Activated naive CD4-positive, alpha-beta T cell treated with anti-CD3 and anti-CD28 coated beads, Interleukin-2, amount 50 U/mL, for 24 hours (primary cell): ENCODE measurements around the gene SURF2.
"Not testable (repeated sequence)": the region's sequence is repeated elsewhere in the genome, so short reads cannot be mapped to it uniquely, and the experiment has no call there.

ENCODE experiments used
- H3K27ac Mint-ChIP-seq: one replicate; pipeline ENCODE4 v1.8.0; 2021; ENCODE audit warnings: mild to moderate bottlenecking, mixed read lengths
- H3K27me3 Mint-ChIP-seq: one replicate; pipeline ENCODE4 v1.8.0; 2021; ENCODE audit warnings: mixed read lengths
- H3K36me3 Mint-ChIP-seq: one replicate; pipeline ENCODE4 v1.8.0; 2021; ENCODE audit warnings: mixed read lengths
- H3K4me1 Mint-ChIP-seq: one replicate; pipeline ENCODE4 v1.8.0; 2021; ENCODE audit warnings: mixed read lengths
- H3K4me3 Mint-ChIP-seq: one replicate; pipeline ENCODE4 v1.8.0; 2021; ENCODE audit warnings: mild to moderate bottlenecking, mixed read lengths
- H3K9me3 Mint-ChIP-seq: one replicate; pipeline ENCODE4 v1.8.0; 2021; ENCODE audit warnings: mixed read lengths

Gene SURF2

DNA sequence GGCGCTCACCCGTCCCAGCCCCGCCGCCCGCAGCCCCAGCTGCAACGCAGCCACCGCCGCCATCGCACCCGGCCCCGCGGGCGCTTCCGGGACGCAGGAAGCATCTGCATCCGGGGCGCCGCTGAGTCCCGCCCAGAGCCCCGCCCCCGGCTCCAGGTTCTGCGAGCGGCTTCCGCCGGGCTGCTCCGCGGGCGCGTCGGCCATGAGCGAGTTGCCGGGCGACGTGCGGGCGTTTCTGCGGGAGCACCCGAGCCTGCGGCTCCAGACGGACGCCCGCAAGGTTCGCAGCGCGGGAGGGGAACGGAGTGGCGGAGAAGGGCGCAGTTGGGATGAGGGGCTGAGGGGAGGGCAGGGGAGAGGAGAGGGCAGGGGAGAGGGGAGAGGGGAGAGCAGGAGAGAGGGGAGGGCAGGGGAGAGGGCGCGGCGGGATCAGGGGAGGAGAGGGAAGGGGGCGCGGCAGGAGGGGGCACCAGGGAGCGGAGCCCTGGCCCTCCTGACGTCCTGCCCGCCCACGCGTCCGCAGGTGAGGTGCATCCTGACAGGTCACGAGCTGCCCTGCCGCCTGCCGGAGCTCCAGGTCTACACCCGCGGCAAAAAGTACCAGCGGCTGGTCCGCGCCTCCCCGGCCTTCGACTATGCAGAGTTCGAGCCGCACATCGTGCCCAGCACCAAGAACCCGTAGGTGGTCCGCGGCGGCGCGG, at the start of gene SURF2, which contains the start of gene SURF1:
SURF2 (plus strand) TSS at position 160 of the 701 bp plus-strand sequence; CDS start at position 203, 43 bp downstream.
SURF1 (minus strand) TSS at position 97 of the 701 bp plus-strand sequence; CDS start at position 63, 34 bp downstream.
- Mint-ChIP-seq H3K27ac (peak within 1 kb of the TSS; percentile 72), H3K27me3 (no peaks in the 10 kb centered on the region), H3K4me1 (peaks cover 53% of the 10 kb centered on the region), H3K36me3 (peaks cover 8% of the 10 kb centered on the region), H3K9me3 (no peaks in the 10 kb centered on the region), H3K4me3 (peak within 1 kb of the TSS; percentile 89)

DNA sequence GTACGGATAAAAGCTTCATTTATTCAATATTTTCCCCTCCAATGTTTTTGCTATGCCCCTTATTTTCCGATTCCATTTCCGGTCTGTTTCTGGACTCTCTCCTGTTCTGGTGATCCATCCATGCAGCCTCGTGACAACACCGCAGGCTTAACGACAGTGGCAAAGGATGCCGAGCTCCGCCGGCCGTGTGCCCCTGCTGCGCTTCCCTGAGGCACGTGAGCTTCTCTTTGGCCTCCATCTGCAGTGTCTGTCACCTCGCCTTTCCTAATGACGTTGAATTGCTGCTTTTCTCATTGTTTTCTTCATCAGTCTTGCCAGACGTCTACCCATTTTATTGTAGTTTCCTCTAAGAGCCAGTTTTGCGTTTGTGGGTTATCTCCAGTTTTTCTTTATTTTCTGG, 49.0 kb upstream of the SURF2 start:
- H3K36me3 Mint-ChIP-seq = peaks cover 3% of the 10 kb centered on the region
- no peaks in the 10 kb centered on the region for H3K4me1 Mint-ChIP-seq
- H3K9me3 Mint-ChIP-seq = no peaks in the 10 kb centered on the region
- H3K4me3 Mint-ChIP-seq = no peak overlapping the region
- peaks cover 8% of the 10 kb centered on the region for H3K27me3 Mint-ChIP-seq
- H3K27ac Mint-ChIP-seq = no peak overlapping the region

DNA sequence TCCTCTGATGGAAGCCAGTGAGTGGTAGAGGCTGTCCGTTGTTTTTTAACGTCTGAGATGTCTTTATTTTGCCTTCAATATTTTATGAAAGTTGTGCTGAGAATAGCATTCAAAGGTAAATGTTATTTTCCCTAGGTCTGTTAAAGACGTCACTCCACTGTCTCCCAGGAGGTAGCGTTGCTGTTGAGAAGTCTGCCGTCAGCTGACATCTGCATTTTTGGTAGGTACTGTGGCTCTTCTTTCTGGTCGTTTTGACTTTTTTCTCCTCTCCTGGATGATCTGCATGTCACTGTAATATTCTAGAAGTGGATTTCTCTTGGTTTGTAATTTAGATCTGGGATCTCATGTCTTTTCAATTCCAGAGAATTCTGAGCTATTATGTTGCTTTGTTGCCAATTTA, 46.7 kb upstream of the SURF2 start:
- Mint-ChIP-seq H3K27me3 (peaks cover 8% of the 10 kb centered on the region), H3K27ac (no peak overlapping the region), H3K9me3 (no peaks in the 10 kb centered on the region), H3K36me3 (peaks cover 3% of the 10 kb centered on the region), H3K4me1 (no peaks in the 10 kb centered on the region), H3K4me3 (no peak overlapping the region)

DNA sequence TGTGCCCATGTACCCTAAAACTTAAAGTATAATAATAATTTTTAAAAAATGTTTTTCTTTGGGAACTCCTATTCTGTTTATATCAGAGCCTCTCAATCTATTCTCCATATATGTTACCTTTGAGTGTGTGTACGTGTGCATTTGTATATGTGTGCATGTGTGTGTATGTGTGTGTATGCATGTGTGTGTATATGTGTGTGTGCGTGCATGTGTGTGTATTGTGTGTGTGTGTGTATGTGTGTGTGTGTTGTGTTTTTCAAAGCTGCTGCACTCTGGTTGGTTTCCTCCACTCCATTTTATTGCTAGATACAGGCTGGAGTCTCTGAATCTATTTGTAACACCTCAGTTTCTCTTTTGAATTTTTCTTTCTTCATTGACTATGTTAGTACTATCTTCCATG, 40.4 kb upstream of the SURF2 start:
- H3K4me1 Mint-ChIP-seq = no peaks in the 10 kb centered on the region
- H3K9me3 Mint-ChIP-seq = no peaks in the 10 kb centered on the region
- H3K27me3 Mint-ChIP-seq = no peaks in the 10 kb centered on the region
- H3K36me3 Mint-ChIP-seq = no peaks in the 10 kb centered on the region
- H3K27ac Mint-ChIP-seq = no peak overlapping the region
- H3K4me3 Mint-ChIP-seq = no peak overlapping the region

DNA sequence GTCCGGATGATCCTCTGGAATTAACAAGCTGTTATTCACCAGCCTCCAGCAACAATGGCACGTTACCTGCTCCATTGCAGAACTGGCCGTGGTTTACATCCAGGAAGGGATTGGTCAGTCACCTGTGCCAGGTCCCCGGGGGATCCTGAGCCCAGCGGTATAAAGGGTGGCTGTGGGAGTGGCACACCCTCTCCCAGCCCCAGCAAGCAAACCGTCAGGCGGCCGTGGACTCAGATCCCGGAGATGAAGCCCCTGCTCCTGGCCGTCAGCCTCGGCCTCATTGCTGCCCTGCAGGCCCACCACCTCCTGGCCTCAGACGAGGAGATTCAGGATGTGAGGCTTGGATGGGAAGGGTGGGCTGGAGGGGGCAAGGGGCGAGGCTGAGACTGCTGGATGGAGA, 38.8 kb upstream of the SURF2 start:
- H3K36me3 Mint-ChIP-seq, H3K27ac Mint-ChIP-seq, H3K9me3 Mint-ChIP-seq, H3K4me1 Mint-ChIP-seq, H3K4me3 Mint-ChIP-seq, H3K27me3 Mint-ChIP-seq: not testable (repeated sequence)

DNA sequence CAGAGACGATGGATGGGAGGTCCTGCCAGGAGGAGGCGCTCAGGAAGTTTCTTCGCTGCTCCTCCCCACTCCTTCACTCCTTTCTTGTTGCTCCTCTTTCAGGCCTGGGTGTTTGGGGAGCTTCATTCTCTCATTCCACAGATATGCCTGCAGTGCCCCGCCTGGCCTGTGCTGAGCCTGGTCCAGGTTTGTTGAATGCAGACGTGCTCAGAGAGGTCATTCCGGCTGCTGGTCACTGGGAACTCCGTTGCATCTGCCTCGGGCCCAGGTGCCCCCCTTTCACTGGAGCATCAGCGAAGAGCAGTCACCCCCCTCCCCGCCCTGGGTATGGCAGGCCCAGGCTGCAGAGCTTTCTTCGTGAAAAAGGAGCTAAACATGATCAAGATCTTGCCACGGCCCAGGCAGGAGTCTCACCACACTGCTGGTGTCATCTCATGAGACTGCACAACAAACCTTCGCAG, 35.9 kb upstream of the SURF2 start:
- H3K27me3 Mint-ChIP-seq = no peaks in the 10 kb centered on the region
- no peaks in the 10 kb centered on the region for H3K36me3 Mint-ChIP-seq
- H3K4me3 Mint-ChIP-seq = no peak overlapping the region
- H3K4me1 Mint-ChIP-seq = no peaks in the 10 kb centered on the region
- H3K9me3 Mint-ChIP-seq = no peaks in the 10 kb centered on the region
- H3K27ac Mint-ChIP-seq = no peak overlapping the region

DNA sequence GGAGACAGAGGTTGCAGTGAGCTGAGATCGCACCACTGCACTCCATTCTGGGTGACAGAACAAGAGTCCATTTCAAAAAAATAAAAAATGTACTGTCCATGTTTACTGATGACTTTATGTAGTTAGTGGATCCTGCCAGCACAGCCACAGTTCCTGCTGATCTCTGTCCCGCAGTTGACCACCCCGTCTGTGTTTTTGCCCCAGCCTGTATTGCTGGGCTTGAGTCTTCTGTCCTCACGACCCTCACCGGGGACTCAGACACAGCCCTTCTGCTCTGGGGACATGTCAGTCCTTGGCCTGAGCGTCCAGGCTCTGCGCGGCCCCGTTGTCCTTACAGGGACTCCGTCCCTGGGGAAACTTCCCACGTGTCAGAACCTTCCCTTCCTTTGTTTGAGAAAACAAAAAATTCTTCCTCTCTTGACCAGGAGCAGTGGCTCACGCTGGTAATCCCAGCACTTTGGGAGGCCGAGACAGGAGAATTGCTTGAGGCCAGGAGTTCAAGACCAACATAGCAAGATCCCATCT, 34.9 kb upstream of the SURF2 start:
- no peaks in the 10 kb centered on the region for H3K4me1 Mint-ChIP-seq
- no peaks in the 10 kb centered on the region for H3K36me3 Mint-ChIP-seq
- no peak overlapping the region for H3K27ac Mint-ChIP-seq
- H3K27me3 Mint-ChIP-seq = no peaks in the 10 kb centered on the region
- no peak overlapping the region for H3K4me3 Mint-ChIP-seq
- H3K9me3 Mint-ChIP-seq = no peaks in the 10 kb centered on the region

DNA sequence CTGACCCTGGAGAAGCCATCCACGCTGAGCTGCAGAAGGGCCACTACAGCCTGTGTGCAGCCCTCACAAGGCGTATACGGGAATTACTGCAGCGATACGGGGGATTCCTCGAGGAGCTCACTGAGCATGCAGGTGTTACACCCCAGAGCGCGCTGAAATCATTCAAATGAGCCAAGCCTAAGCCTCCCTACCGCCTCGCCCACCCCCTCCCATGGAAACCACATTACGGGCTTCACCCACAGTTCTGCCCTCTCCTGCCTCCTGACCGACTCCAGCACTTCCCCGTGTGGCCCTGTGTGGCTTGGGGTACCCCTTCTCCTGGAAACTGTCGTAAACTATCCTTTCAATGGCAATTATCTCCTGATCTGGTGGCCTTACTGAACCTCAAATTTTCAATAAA, 33.6 kb upstream of the SURF2 start:
- H3K4me1 Mint-ChIP-seq = no peaks in the 10 kb centered on the region
- no peaks in the 10 kb centered on the region for H3K36me3 Mint-ChIP-seq
- no peaks in the 10 kb centered on the region for H3K9me3 Mint-ChIP-seq
- H3K27me3 Mint-ChIP-seq = no peaks in the 10 kb centered on the region
- no peak overlapping the region for H3K27ac Mint-ChIP-seq
- no peak overlapping the region for H3K4me3 Mint-ChIP-seq

DNA sequence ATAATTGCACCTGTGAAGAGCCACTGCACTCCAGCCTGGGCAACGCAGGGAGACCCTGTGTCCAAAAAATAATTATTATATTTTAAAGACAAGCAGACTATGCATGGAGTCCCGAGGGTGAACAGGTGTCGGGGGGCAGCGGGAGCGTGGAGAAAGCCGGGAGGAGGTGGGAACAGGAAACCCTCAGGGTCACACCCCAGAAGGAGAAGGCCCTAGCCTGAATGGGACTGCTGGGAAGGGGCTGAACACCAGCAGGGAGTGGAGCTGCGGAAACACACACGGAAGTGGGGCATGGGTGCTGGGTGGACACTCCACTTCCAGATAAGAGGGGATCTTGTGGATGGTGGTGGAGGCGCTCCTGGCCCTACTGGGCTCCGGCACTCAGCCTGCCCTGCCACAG, 33.1 kb upstream of the SURF2 start:
- Mint-ChIP-seq H3K27me3 (no peaks in the 10 kb centered on the region), H3K27ac (no peak overlapping the region), H3K4me1 (no peaks in the 10 kb centered on the region)

DNA sequence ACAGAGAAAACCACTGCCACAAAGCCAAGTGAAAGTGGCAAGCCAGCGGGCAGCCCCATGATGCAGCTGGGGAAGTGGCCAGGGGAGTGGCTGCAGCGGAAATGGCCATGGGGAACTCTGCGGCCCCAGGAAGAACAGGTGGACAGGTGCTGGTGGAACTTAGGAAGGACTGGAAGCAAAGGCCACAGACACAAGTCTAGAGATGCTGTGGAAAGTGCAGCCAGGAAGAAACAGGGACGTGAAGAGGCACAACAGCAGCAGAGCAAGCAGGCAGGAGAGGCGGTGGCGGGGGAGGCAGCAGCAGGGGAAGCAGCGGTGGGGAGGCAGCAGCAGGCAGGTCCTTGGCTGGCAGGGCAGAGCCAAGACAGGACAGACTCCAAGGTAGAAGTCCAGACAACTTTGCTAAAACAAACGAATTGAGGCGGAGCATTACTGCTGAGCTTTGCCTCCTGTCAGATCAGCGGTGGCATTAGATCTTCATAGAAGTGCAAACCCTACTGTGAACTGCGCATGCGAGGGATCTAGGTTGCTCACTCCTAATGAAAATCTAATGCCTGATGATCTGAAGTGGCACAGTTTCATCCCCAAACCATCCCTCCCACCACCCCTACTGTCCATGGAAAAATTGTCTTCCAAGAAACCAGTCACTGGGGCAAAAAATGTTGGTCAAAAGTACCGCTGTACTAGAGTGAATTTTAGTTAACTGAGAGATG, 32.2 kb upstream of the SURF2 start:
- no peaks in the 10 kb centered on the region for H3K27me3 Mint-ChIP-seq
- no peaks in the 10 kb centered on the region for H3K9me3 Mint-ChIP-seq
- peak overlapping the region; percentile 59 for H3K27ac Mint-ChIP-seq
- H3K36me3 Mint-ChIP-seq = peaks cover 2% of the 10 kb centered on the region
- peaks cover 9% of the 10 kb centered on the region for H3K4me1 Mint-ChIP-seq
- no peak overlapping the region for H3K4me3 Mint-ChIP-seq

More for the DNA sequence above, 33.1 kb upstream of the SURF2 start:
- H3K36me3 Mint-ChIP-seq = no peaks in the 10 kb centered on the region
- no peaks in the 10 kb centered on the region for H3K9me3 Mint-ChIP-seq
- H3K4me3 Mint-ChIP-seq = no peak overlapping the region

DNA sequence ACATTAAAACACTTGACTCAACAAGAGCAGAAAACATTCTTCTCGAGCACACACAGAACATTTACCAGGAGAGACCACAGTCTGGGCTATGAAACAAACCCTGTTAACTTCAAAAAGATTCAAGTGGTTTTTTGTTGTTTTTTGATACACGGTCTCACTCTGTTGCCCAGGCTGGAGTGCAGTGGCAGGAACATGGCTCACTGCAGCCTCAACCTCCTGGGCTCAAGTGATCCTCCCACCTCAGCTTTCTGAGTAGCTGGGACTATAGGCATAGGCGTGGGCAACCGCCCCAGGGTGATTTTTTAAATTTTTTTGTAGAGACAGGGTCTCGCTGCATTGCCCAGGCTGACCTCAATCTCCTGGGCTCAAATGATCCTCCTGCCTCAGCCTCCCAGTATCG, 29.3 kb upstream of the SURF2 start:
- H3K4me1 Mint-ChIP-seq = peaks cover 18% of the 10 kb centered on the region
- H3K27me3 Mint-ChIP-seq, H3K9me3 Mint-ChIP-seq, H3K27ac Mint-ChIP-seq, H3K4me3 Mint-ChIP-seq, H3K36me3 Mint-ChIP-seq: not testable (repeated sequence)

DNA sequence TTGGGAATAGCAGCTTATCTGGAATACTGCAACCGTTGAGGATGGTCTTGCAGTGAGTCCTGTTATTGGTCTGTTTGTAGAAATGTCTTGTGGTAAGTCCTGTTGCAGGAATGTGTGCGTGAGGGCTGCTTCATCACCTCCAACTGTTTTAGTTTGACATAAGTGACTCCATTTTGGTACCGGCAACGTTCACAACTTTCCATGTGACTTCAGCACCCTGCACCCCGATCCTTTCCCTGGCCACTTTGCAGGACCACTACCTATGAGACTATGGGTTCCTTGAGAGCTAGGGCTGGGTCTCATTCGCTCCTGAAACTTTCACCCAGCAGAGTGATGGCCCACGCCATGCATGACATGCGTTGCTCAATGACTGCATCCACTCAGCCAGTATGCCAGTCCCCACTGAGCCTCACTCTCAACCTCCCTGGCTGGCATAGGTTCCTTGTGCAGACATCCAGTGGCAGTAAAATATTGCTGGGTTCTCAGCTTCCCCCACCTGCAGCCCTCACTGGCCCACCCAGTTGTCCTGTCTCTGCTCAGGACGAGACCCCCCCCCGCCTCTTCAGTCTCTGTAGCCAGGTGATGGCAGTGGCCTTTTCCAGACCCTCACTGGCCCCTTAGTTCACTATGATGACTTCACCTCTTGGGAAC, 28.4 kb upstream of the SURF2 start:
- H3K9me3 Mint-ChIP-seq = no peaks in the 10 kb centered on the region
- H3K4me3 Mint-ChIP-seq = no peak overlapping the region
- H3K4me1 Mint-ChIP-seq = peaks cover 18% of the 10 kb centered on the region
- H3K27ac Mint-ChIP-seq = no peak overlapping the region
- H3K36me3 Mint-ChIP-seq = peaks cover 8% of the 10 kb centered on the region
- H3K27me3 Mint-ChIP-seq = no peaks in the 10 kb centered on the region

DNA sequence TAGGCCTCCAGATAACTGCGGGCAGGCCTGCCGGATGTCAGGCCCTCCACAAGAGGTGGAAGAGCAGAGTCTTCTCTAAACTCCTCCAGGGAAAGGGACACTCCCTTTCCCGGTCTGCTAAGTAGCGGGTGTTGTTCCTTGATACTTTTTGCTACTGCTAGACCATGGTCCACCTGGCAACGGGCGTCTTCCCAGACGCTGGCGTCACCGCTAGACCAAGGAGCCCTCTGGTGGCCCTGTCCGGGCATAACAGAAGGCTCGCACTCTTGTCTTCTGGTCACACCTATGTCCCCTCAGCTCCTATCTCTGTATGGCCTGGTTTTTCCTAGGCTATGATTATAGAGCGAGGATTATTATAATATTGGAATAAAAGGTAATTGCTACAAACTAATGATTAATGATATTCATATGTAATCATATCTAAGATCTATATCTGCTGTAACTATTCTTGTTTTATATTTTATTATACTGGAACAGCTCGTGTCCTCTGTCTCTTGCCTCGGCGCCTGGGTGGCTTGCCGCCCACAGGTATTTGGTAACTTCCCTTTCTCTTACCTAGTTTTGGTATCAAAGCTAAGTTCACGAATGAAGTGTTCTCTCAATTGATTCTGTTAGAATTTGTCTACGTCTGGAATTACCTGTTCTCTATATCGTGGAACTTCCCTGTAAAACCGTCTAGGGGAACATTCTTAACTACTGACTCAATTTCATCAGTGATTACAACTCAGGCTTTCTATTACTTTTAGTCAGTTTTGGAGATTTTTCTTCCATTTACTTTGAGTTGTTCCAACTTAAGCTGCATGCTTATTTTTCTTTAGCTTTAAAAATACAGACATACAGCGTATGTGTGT, 26.8 kb upstream of the SURF2 start:
- H3K4me3 Mint-ChIP-seq, H3K27me3 Mint-ChIP-seq, H3K9me3 Mint-ChIP-seq: not testable (repeated sequence)
- H3K4me1 Mint-ChIP-seq = peaks cover 26% of the 10 kb centered on the region
- peaks cover 11% of the 10 kb centered on the region for H3K36me3 Mint-ChIP-seq
- H3K27ac Mint-ChIP-seq = peak overlapping the region; percentile 59

DNA sequence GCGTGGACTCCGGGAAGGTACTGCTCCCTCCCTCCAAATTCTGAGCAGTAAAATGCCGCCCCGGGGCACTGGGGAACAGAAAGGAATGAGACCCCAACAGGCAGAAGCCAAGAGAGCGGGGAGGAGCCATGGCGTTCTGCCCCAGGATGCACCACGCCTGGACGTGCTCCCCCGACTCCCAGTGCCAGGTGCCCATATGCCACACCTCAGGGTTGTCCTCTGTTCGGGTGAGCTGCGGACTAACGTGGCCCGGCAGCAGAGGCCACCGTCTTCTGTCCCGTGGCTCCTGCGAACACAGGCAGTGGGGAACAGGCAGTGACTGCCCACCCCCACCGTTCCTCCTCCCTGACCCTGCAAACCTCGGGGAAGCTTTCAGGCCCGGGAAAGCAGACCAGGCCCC, 25.1 kb upstream of the SURF2 start:
- Mint-ChIP-seq H3K9me3 (no peaks in the 10 kb centered on the region), H3K4me3 (no peak overlapping the region), H3K36me3 (peaks cover 18% of the 10 kb centered on the region), H3K27me3 (no peaks in the 10 kb centered on the region), H3K4me1 (peaks cover 33% of the 10 kb centered on the region), H3K27ac (no peak overlapping the region)
